K562 (cell line): ENCODE data around the gene SYCP3. TPM values are rescaled to one million over a fixed set of nuclear protein-coding genes. Genes with fewer than 3 reads are reported as not detected.

Source experiments
- ARNT ChIP-seq, 2 experiments: fragments of 450-650 bp; IDR thresholded peaks; 2 replicates each; pipeline ENCODE4 v1.6.1; 2016; ENCODE audit warnings: mild to moderate bottlenecking in 1 of 2
- BRD4 ChIP-seq: fragments of 200-600 bp; sonication (generic); IDR thresholded peaks from 2 replicates; pipeline ENCODE4 v1.6.1; 2017; ENCODE audit warnings: inconsistent platforms
- CREB1 ChIP-seq, 2 experiments: sonication (generic) in 1 of 2; formaldehyde crosslinking in 1 of 2; IDR thresholded peaks; 2 replicates each; pipeline versions ENCODE4 v1.6.1 to v1.8.0; 2012 to 2022; ENCODE audit warnings: inconsistent platforms in 1 of 2, mild to moderate bottlenecking in 1 of 2, missing genetic modification reagents in 1 of 2, moderate library complexity in 1 of 2
- CTBP1 ChIP-seq: fragments of 450-650 bp; IDR thresholded peaks from 2 replicates; pipeline ENCODE4 v1.6.1; 2016; ENCODE audit warnings: borderline replicate concordance
- FOS ChIP-seq: IDR thresholded peaks from 3 replicates; pipeline ENCODE4 v1.6.1; 2011; ENCODE audit not compliant: insufficient read length; ENCODE audit errors: extremely low read depth
- LEF1 ChIP-seq: fragments of 450-650 bp; IDR thresholded peaks from 2 replicates; pipeline ENCODE4 v1.6.1; 2016; ENCODE audit warnings: mild to moderate bottlenecking
- NCOA4 ChIP-seq: fragments of 450-650 bp; IDR thresholded peaks from 2 replicates; pipeline ENCODE4 v1.6.1; 2018; ENCODE audit warnings: mild to moderate bottlenecking; ENCODE audit not compliant: partially characterized antibody
- NR2F6 ChIP-seq: fragments of 450-650 bp; formaldehyde crosslinking; IDR thresholded peaks from 2 replicates; pipeline ENCODE4 v1.4.0; 2020; ENCODE audit warnings: mild to moderate bottlenecking
- XRCC5 ChIP-seq: fragments of 200-400 bp; formaldehyde crosslinking; IDR thresholded peaks from 2 replicates; pipeline ENCODE4 v1.6.1; 2017; ENCODE audit warnings: low read depth, mild to moderate bottlenecking, low read length
- ZNF407 ChIP-seq: fragments of 450-650 bp; IDR thresholded peaks from 2 replicates; pipeline ENCODE4 v1.6.1; 2016; ENCODE audit warnings: low read depth
- ZNF41 ChIP-seq: fragments of 250-450 bp; sonication (Bioruptor Pico); conservative IDR thresholded peaks from 2 replicates; pipeline ENCODE4 v1.4.0; 2020; ENCODE audit warnings: mild to moderate bottlenecking
- ZNF518B ChIP-seq: fragments of 250-450 bp; sonication (Bioruptor Pico); IDR thresholded peaks from 2 replicates; pipeline ENCODE4 v1.5.0; 2021; ENCODE audit warnings: mild to moderate bottlenecking, moderate library complexity
- ZNF717 ChIP-seq: fragments of 250-450 bp; sonication (Bioruptor Pico); IDR thresholded peaks from 2 replicates; pipeline ENCODE4 v1.5.0; 2021
- polyA plus RNA-seq, 8 experiments: library from polyadenylated mRNA; depleted of rRNA in 4 of 8; stranded (reverse) in 5 of 8; unstranded in 3 of 8; fragments of >200 nt; fragmentation: Nextera tagmentation in 2 of 8; fragmentation: Illumina TruSeq in 1 of 8; extraction: Ambion mirVana in 2 of 8; extraction: Trizol in 1 of 8; gene quantifications; 2 replicates each; pipeline versions ENCODE4 v1.2.1 to v1.2.3, GENCODE V29; 2011 to 2014; ENCODE audit warnings: inconsistent platforms in 1 of 8, missing spikeins in 1 of 8
- total RNA-seq, 7 experiments: library from RNA; depleted of rRNA in 6 of 7; stranded (reverse); fragments of >200 nt in 6 of 7; fragmentation: Illumina TruSeq in 2 of 7; extraction: Trizol in 2 of 7; gene quantifications; 2 replicates each; pipeline versions ENCODE4 v1.2.1 to v1.2.3, GENCODE V29; 2011 to 2021; ENCODE audit warnings: low replicate concordance in 1 of 7
- TF ChIP-seq, protein P1 (sequence below): fragments of 200-800 bp; sonication (Bioruptor generic); IDR thresholded peaks from 2 replicates; pipeline ENCODE4 v1.6.1; 2017; ENCODE audit warnings: missing genetic modification characterization, missing compliant biosample characterization

The SYCP3 gene
- total and polyA plus RNA-seq, 9 of the 15 experiments (the other 6 are each of a cell fraction or from before 2014, with no cell fraction given): 0.11 to 0.25 (median 0.22) TPM; not detected in 4

- no peak for TF ChIP-seq ZNF407
- no peak for TF ChIP-seq BRD4
- no peak for TF ChIP-seq LEF1
- TF ChIP-seq CTBP1: 0 out of 2 replicates have a peak, but pooled peaks have one; percentile 40
- no peak for TF ChIP-seq ZNF717 (CRISPR knock-in tag)
- TF ChIP-seq, protein P1, sequence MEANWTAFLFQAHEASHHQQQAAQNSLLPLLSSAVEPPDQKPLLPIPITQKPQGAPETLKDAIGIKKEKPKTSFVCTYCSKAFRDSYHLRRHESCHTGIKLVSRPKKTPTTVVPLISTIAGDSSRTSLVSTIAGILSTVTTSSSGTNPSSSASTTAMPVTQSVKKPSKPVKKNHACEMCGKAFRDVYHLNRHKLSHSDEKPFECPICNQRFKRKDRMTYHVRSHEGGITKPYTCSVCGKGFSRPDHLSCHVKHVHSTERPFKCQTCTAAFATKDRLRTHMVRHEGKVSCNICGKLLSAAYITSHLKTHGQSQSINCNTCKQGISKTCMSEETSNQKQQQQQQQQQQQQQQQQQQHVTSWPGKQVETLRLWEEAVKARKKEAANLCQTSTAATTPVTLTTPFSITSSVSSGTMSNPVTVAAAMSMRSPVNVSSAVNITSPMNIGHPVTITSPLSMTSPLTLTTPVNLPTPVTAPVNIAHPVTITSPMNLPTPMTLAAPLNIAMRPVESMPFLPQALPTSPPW (CRISPR knock-in tag): no peak
- TF ChIP-seq NCOA4: no peak
- TF ChIP-seq FOS: no peak
- no peak for TF ChIP-seq ZNF518B (CRISPR knock-in tag)
- TF ChIP-seq CREB1 (IDR thresholded peaks at IDR 0.05): no peak
- no peak for TF ChIP-seq CREB1 (CRISPR knock-in tag; IDR thresholded peaks at IDR 0.05)
- TF ChIP-seq XRCC5: no peak
- TF ChIP-seq ZNF41 (CRISPR knock-in tag): no peak
- no peak for TF ChIP-seq ARNT (IDR thresholded peaks at IDR 0.05)
- TF ChIP-seq NR2F6 (CRISPR knock-in tag): peak; percentile 21; the same call in 1 of the 2 replicates
Measured at GRCh38 chr12:101697930-101698799, 41.1 kb downstream of the SYCP3 start (continued).
